HG03565 (cell line): ENCODE data around the gene CCDC192.
"Not testable (repeated sequence)": the region's sequence is repeated elsewhere in the genome, so short reads cannot be mapped to it uniquely, and the experiment has no call there.

ENCODE experiments used
- ATAC-seq: cut with Tn5 transposase; IDR thresholded peaks from one replicate; pipeline ENCODE4 v1.9.1; 2021; ENCODE audit warnings: mild to moderate bottlenecking, moderate library complexity; ENCODE audit not compliant: unreplicated experiment

The CCDC192 gene

GRCh38 chr5:127697894-127698600 is 5.1 kb upstream of the CCDC192 start:
- no peak for ATAC-seq

DNA sequence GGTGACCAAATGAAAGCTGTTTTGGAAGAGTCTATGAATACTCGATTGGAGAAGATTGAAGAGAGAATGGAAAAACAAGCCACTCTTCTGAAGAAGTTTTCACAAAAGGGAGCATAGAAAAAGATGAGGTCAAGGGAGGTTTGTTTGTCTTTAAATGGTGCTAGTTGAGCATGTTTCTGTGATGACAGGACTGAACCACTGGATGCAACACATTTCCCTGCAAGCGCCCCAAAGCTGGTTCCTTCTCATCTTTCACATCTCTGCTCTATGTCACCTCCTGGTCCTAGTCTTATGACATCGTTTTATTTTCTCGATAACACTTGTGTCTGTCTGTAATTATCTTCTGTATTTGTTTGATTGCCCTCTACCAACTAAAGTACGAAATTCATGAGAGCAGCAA is 3.8 kb upstream of the CCDC192 start:
- ATAC-seq: no peak

DNA sequence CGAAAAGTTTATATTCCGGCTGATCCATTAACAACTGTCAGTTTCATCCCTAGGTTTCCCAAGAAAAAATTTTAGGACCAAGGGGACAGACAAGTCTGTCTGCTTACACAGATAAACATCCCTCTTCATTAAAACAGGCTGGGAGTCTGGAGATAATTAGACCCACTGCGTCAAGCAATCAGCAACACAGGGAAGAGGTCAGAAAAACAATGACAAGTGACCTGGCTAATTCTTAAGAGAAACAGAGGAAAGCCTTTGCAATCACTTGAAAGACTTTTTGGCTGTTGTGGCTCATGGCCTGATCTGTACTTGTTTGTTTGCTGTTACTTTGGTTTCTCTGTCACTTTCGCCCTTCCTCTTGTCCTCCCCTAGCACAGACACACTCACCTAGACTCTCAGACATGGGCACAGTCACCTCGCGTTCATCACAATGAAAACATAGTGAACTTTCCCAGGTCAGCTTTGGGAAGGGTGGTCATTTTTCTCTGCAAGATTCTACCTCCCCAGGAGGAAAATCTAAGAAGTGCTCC is 2.9 kb upstream of the CCDC192 start:
- ATAC-seq: no peak

GRCh38 chr5:127702434-127702833 is 757 bp upstream of the CCDC192 start:
- no peak for ATAC-seq

DNA sequence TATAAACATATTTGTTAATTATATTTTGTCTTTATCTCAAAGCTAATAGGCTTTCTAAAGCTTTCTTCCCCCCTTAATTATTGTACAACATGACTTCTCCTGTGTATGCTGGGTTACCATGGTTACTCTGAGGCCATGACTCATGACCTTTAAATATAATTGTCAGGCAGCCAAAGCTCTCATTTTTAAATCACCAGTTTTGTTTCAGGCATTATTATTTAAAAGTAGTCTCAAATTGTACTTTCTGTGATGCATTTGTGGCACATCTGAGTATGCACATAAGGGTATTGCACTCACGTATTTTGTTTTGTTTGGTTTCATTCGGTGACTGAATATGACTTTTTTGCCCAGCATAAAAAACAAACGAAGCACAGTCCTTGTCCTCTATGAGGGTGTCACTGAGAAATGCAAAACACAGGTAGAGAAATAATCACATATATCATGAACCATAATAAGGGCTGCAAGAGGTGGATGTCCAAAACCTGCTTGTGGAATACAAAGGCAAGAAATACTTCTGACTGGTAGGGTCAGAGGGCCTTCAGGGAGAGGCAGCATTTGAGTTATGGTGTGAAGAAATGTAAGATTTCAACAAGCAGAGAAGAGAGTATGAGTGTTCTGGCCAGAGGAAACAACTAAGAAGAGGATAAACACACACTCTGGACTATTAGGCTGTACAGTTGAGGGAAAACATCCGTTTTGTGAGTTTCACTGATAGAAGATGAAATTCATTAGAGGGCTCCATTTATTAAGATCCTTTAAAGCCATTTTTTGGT is 2.1 kb downstream of the CCDC192 start:
- no peak for ATAC-seq

DNA sequence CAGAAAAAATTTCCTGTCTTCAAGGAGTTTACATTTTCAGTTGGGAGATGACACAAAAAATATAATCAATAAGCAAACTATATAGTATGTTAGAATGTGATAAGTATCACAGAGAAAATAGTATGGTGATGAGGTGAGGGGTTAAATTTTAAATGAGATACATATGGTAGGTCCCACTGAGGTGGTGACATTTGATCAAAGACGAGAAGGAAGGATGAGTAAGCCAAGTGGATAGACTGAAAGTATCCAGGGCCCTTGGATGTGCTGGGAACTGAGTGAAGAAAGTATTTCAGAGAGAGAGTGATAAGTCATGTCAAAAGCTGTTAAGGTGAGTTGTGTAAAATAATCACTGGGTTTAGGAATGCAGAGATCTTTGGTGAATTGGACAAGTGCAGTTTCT is 3.5 kb downstream of the CCDC192 start:
- no peak for ATAC-seq

- no peak for ATAC-seq
These were observed 4.0 kb downstream of the CCDC192 start for GRCh38 chr5:127707209-127707608.

GRCh38 chr5:127713083-127713482 is 9.9 kb downstream of the CCDC192 start:
- not testable (repeated sequence) for ATAC-seq

GRCh38 chr5:127718181-127718580 is 15.0 kb downstream of the CCDC192 start:
- no peak for ATAC-seq

DNA sequence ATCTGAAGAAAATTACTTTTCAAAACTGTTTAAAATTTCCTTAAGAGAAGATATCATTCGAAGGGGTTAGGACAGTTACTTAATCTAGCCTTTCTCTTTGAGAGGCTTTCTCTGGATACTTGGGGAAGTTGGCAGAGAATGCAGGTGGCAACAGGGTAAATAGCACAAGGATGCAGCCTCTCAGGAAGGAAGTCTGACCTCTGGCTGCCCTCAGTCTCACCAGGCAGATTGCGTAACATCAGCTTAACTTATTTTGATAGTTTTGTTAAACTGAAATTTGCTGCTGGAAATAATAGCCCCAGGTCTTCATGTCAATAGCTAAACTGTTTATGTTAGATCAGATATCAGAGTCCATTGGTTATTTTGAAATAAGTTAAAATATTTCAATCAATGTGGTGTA is 20.4 kb downstream of the CCDC192 start:
- no peak for ATAC-seq

- no peak for ATAC-seq
These were observed 22.5 kb downstream of the CCDC192 start for GRCh38 chr5:127725673-127726072.

- no peak for ATAC-seq
These were observed 29.8 kb downstream of the CCDC192 start for GRCh38 chr5:127732963-127733362.

DNA sequence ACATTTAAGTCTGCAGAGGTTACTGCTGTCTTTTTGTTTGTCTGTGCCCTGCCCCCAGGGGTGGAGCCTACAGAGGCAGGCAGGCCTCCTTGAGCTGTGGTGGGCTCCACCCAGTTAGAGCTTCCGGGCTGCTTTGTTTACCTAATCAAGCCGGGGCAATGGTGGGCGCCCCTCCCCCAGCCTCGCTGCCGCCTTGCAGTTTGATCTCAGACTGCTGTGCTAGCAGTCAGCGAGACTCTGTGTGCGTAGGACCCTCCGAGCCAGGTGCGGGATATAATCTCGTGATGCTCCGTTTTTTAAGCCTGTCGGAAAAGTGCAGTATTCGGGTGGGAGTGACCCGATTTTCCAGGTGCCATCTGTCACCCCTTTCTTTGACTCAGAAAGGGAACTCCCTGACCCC is 36.2 kb downstream of the CCDC192 start:
- ATAC-seq: not testable (repeated sequence)

DNA sequence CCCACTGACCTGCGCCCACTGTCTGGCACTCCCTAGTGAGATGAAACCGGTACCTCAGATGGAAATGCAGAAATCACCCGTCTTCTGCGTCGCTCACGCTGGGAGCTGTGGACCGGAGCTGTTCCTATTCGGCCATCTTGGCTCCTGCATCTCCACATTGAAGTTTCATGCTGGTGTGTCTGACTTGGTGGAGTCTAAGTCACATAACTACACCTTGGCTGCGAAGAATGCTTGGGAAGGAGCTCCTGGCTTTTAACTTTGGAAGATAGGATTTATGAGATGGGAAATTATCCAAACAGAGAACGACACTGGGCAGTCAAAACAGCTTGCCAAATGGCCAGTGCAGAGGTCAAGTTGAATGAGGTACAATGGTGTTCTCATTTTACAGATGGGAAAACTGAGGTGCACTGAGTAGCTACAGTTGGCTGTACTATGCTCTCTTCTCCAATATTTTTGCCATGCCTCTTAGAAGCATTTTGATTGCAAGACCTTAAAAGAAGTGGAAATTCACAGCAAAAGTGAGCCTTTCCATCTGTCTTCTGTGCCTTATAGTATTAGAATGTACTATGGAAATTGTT is 36.7 kb downstream of the CCDC192 start:
- no peak for ATAC-seq

GRCh38 chr5:127741412-127741811 is 38.2 kb downstream of the CCDC192 start:
- no peak for ATAC-seq

DNA sequence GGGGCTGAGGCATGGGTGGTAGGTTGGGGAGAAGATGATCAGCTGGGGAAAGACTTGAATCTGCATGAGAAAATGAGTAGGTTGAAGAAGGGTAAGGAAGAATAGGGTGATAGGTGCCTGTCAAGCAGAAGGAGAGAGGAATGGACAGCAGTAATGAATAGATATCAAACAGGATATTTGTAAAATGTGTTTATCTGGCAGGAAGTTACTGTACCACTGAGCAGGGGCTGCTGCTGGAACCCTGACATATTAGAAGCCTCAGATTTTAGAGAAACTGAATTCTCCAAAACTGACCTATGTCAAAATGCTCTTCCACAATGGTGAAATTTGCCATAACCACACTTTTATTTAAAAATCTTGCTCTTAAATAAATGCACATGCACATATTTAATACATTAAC is 41.0 kb downstream of the CCDC192 start:
- no peak for ATAC-seq

DNA sequence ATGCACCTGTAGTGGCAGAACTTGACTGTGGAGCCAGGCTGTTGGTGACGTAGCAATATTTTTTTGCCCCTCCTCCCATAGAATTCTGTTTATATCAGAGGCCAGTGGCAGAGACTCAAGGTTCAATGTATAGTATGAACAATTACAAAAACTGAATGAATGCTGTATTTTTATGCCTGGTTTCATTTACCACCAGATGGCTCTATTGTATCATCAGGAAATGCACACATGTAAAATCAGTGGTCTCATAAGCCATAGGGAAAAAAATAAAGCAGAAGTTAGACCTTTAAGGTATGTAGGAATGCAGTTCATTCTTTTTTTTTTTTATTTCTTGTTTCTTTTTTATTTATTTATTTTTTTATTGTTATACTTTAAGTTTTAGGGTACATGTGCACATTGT is 43.6 kb downstream of the CCDC192 start:
- ATAC-seq: no peak

DNA sequence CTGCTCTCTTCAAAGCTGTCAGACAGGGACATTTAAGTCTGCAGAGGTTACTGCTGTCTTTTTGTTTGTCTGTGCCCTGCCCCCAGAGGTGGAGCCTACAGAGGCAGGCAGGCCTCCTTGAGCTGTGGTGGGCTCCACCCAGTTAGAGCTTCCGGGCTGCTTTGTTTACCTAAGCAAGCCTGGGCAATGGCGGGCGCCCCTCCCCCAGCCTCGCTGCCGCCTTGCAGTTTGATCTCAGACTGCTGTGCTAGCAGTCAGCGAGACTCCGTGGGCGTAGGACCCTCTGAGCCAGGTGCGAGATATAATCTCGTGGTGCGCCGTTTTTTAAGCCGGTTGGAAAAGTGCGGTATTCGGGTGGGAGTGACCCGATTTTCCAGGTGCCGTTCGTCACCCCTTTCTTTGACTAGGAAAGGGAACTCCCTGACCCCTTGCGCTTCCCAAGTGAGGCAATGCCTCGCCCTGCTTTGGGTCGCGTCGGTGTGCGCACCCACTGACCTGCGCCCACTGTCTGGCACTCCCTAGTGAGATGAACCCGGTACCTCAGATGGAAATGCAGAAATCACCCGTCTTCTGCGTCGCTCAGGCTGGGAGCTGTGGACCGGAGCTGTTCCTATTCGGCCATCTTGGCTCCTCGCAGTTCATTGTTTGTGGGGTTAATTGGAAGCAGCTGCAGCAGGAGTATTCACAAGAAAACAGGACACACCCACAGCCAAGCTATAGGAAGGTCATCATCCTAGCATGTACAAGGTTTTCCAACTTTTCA is 49.5 kb downstream of the CCDC192 start:
- not testable (repeated sequence) for ATAC-seq

DNA sequence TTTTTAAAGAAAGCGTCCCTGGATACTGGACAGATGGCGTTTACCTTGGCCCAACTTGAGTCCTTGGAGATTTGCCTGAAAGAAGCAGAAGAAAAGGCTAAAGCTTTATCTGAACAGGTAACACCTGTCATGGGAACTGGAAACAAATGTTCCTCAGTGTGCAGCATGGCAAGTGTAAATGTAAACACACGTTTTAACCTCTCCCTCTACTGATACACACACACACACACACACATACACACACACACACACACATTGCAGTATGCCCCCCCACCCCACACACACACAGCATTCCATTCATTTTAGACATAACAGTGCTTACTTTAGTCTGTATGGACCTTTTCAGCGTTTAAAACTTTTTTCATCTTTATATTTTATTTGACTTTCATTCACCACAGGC is 51.1 kb downstream of the CCDC192 start:
- ATAC-seq: no peak

DNA sequence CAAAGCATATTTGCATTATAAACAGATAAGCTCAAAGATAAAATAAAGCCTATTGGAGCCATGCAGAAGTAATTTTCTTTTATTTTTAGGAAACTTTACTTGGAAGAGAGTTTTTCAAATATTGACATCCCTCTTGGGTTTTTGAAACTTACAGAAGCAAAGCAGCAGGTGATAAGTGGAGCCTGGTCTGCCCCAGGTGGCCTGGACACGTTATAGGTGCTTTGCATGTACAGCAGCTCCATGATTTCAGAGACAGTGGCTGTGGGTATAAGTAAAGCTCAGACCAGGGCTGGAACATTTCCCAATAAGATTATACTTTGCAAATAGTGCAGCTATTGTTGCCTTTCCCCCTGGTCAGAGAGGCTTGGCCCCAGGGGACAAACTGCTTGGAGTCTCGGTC is 51.5 kb downstream of the CCDC192 start:
- no peak for ATAC-seq

DNA sequence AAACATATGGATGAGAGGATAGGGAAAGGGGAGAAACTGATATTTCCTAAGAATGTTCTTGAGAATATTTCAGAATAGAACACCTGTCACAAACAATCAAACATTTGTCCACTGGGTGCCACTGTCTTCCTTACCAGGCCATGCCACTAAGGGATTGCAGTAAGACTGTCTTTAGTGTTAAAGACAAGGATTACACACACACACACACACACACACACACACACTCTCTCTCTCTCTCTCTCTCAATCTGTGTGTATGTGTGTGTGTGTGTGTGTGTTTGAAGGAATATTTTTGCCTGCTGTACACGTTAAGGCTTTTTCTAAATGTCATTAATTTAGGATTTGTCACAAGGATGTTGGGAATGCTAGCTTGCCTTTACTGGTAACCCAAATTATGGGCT is 54.4 kb downstream of the CCDC192 start:
- peak; percentile 83 for ATAC-seq
